ENCODE measurements around the gene TBC1D14.

DNA sequence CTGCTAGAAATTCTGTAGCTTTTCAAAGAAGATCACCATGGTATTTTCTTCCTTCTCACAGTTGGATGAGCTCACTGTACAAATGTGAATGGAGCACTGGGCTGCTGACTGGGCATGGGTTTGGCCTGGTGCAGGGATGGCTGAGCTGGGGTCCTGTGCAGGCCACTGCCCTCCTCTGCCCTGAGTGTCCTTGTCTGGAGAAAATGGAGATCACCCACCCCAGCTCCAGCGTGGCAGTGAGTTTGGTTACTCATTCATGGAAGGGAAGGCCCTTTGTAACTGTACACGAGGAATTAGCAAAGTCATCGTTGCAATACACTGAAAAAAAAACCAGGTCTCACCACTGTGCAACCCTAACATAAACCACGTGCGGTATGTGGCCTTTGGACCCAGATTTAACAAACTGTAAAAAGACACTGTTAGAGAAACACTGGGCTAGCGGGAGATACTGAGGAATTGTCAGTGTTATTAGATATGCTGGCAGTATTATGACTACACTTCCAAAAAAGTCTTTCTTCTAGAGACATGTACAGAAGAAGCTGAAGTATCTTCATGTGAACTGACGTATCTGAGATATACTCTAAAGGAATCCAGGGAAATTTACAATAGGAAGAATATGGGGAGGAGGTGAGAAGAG lies 16.1 kb upstream of the TBC1D14 start:
- TF ChIP-seq, protein P1, sequence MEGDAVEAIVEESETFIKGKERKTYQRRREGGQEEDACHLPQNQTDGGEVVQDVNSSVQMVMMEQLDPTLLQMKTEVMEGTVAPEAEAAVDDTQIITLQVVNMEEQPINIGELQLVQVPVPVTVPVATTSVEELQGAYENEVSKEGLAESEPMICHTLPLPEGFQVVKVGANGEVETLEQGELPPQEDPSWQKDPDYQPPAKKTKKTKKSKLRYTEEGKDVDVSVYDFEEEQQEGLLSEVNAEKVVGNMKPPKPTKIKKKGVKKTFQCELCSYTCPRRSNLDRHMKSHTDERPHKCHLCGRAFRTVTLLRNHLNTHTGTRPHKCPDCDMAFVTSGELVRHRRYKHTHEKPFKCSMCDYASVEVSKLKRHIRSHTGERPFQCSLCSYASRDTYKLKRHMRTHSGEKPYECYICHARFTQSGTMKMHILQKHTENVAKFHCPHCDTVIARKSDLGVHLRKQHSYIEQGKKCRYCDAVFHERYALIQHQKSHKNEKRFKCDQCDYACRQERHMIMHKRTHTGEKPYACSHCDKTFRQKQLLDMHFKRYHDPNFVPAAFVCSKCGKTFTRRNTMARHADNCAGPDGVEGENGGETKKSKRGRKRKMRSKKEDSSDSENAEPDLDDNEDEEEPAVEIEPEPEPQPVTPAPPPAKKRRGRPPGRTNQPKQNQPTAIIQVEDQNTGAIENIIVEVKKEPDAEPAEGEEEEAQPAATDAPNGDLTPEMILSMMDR (conservative IDR thresholded peaks at IDR 0.05; ENCODE audit: low read length), result no peak
- no peak for TF ChIP-seq EZH2phosphoT487 (IDR thresholded peaks at IDR 0.05; ENCODE audit: borderline replicate concordance, low read depth, low read length)
